GM12865 (cell line): ENCODE results near the gene GABRB1.

Experiments
- DNase-seq: peaks from one replicate; pipeline ENCODE4 v3.0.0; 2010; ENCODE audit warnings: low read depth
- H3K4me3 ChIP-seq: 2 replicates; pipeline ENCODE4 v1.5.1; 2011; ENCODE audit warnings: mild to moderate bottlenecking, low read depth, low read length, control low read depth
- TF ChIP-seq, protein P1 (sequence below): IDR thresholded peaks from 2 replicates; pipeline ENCODE4 v1.5.1; 2011; ENCODE audit warnings: low read length, control low read depth, low read depth, inconsistent platforms; ENCODE audit not compliant: insufficient read depth; ENCODE audit errors: missing control alignments

The GABRB1 gene

DNA sequence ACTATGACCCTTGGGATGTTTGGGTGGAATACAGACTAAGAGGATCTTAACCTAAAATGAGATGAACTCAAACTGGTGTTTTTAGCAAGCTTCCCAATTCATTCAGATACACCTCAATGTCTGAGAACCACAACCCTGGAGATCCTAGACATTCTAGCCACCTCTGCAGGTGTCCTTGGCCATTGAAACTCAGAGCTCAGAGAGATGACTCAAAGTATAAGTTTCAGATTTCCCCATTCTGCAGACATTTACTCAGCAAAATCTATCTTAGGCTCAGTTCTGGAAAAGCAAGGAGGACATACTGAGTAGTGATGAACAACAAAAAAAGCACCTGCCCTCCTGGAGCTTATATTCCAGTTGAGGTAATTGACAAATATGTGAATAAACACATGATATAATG is 384.4 kb downstream of the GABRB1 start:
- H3K4me3 ChIP-seq: no peak overlapping the region
- TF ChIP-seq, protein P1, sequence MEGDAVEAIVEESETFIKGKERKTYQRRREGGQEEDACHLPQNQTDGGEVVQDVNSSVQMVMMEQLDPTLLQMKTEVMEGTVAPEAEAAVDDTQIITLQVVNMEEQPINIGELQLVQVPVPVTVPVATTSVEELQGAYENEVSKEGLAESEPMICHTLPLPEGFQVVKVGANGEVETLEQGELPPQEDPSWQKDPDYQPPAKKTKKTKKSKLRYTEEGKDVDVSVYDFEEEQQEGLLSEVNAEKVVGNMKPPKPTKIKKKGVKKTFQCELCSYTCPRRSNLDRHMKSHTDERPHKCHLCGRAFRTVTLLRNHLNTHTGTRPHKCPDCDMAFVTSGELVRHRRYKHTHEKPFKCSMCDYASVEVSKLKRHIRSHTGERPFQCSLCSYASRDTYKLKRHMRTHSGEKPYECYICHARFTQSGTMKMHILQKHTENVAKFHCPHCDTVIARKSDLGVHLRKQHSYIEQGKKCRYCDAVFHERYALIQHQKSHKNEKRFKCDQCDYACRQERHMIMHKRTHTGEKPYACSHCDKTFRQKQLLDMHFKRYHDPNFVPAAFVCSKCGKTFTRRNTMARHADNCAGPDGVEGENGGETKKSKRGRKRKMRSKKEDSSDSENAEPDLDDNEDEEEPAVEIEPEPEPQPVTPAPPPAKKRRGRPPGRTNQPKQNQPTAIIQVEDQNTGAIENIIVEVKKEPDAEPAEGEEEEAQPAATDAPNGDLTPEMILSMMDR: no peak
- DNase-seq: peak; percentile 22

DNA sequence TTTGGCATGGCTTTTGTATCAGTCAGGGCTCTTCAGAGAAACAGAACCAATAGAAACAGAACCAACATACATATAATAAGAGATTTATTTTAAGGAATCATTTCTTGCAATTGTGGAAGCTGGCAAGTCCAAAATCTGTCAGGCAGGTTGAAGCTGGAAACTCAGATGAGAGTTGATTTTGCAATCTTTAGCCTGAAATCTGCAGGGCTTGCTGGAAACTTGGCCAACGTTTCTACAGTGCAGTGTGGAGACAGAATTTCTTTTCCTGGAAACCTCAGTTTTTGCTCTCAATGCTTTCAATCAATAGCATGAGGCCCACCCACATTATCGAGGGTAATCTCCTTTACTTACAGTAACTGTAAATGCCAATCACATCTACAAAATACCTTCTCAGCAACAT is 386.8 kb downstream of the GABRB1 start:
- TF ChIP-seq, protein P1: no peak
- no peak for DNase-seq
- H3K4me3 ChIP-seq: no peak overlapping the region

DNA sequence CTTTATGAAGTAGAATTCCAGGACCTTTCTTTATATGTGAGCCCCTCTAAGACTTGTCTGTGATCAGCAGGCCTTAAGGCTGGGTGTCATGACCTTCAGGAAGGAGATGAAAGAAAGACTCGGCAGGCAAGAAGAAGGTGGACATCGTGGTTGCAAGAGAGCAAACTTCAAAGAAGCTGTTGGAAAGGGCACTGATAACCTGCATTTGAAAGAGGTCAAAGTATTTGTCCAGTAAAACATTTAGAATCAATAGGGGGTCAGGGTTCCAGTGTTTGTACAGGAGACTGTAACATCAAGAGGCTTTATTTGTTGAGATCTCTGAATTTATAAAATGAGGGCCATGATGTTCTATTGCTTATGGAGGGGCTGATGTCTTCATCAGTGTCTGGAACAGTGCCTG is 387.9 kb downstream of the GABRB1 start:
- H3K4me3 ChIP-seq: no peak overlapping the region
- no peak for DNase-seq
- TF ChIP-seq, protein P1: no peak

DNA sequence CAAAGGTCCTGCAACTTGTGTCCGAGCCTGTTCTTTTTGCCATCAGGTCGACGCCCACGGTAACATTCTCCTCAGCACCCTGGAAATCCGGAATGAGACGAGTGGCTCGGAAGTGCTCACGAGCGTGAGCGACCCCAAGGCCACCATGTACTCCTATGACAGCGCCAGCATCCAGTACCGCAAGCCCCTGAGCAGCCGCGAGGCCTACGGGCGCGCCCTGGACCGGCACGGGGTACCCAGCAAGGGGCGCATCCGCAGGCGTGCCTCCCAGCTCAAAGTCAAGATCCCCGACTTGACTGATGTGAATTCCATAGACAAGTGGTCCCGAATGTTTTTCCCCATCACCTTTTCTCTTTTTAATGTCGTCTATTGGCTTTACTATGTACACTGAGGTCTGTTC is 394.3 kb downstream of the GABRB1 start:
- TF ChIP-seq, protein P1: no peak
- no peak overlapping the region for H3K4me3 ChIP-seq
- DNase-seq: no peak

DNA sequence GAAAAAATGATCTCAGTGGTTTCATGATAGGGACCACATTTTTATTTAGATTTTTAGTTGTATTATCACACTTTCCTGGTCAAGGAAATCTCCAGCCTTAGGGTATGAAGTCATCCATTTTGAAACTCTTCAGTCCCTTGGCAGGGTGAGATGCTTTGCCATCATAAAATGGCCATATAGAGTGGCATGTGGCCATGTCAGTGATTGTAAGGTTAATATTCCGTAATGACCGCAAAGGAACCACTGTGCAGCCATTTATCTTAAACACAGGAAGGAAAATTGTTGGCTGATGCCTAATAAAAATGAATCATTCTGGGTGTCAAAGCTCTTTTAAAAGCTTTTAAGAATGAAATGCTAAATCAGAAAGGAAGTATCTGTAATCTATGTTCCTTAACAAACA is 396.6 kb downstream of the GABRB1 start:
- TF ChIP-seq, protein P1: no peak
- no peak overlapping the region for H3K4me3 ChIP-seq
- DNase-seq: no peak

DNA sequence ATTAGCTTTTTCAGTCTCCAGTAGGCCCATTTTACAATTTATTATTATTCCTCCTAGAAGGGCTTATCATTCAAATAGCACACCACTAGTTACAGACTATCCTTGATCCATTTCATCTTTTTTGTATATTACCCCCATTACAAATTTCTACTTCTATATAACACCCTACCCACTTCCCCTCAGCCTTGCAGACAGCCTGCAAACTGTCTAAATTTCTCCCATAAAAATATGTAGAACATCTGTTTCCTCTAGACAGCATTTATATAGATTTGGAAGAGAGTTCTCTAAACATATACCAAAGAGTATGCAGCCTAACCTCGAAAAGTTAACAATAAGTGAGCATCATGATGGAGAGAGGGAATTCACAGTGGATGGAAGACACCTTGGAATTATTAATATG is 401.4 kb downstream of the GABRB1 start:
- no peak for DNase-seq
- TF ChIP-seq, protein P1: no peak
- H3K4me3 ChIP-seq: no peak overlapping the region

DNA sequence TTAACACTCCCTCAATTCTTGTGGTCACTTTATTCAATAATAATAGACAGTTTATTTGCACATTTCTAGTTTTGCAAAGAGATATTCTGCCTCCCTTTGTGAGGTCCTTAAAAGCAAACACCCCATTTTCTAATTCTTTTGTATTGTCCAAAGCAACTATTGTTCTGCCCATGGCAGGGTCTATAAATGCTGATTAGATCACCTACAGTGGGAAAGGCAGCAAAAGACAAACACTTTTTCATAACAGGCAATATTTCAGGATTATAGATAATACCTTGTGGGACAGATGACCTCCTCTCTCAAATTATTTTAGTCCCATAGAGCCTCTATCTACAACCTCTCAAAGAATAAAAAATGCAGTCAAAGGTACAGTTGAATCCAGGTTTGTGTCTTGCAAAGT is 403.6 kb downstream of the GABRB1 start:
- H3K4me3 ChIP-seq: no peak overlapping the region
- DNase-seq: no peak
- TF ChIP-seq, protein P1: no peak
